AG08395 (cell line): ENCODE measurements around the gene MALAT1.

ENCODE experiments used
- DNase-seq: peaks from one replicate; pipeline ENCODE4 v3.0.0; 2012; ENCODE audit warnings: mixed read lengths, low spot score

MALAT1 gene

DNA sequence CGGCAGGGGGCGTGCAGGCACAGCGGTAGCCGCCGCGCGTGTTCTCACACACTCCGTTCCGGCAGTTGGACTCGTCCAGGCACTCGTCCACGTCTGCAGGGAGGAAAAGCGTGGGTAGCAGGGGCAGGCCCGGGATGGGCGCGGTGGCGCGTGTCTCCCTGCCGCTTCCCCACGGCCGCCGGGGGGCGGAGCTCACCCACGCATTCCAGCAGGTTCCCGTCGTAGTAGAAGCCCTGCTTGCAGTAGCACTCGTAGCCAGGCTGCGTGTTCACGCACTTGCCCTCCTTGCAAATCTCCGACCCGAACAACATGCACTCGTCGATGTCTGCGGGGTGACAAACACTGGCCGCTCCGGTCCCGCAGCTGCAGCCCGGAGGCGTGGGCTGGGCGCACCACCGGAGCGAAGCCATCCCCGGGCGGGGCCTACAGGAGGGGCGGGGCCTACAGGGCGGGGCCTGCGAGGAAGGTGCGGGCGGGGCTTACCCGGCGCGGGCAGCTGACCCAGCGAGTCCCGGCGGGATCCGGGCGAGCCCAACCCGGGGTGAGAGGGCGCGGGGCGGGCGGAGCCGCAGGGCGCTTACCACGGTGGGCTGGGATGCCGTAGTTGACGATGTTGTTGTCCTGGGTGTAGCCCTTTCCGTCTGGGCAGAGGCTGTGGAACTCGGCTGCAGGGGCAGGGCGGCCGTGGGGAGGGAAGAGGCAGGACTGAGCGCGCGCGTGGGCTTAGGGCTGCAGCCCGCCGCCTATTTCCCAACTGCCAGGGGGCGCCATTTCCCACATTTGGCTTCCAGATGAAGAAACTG, 41.6 kb downstream of the MALAT1 start:
- DNase-seq = peak; percentile 96

- DNase-seq = no peak
Measured at GRCh38 chr11:65541093-65541982, 42.5 kb downstream of the MALAT1 start.

DNA sequence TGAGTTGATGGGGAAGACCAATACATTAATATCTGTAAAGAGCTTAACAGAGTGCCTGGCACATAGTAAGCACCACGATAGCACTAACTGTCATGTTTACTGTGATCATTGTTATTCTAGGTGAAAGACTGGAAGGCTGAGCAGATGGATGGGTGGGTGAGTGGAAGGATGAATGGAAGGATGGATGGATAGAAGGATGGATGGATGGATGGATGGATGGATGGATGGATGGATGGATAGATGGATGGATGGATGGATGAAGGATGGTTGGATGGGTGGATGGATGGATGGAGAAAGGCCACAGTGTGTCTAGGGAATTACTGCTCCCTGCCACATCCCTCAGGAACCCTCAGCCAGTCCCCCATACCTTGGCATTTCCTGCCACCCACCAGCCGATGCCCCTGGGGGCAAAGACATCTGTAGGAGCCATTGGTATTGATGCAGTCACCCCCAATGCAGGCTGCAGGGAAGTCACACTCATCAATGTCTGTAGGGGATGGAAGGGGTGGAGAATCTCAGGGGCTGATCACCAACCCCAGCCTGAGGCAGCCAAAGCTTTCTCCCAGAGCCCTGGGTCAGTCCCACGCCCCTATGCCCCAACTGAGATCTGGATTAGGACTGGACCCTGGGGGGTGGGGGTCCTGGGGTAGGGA, 44.0 kb downstream of the MALAT1 start:
- no peak for DNase-seq

- no peak for DNase-seq
Measured at GRCh38 chr11:65545853-65546216, 47.0 kb downstream of the MALAT1 start.

DNA sequence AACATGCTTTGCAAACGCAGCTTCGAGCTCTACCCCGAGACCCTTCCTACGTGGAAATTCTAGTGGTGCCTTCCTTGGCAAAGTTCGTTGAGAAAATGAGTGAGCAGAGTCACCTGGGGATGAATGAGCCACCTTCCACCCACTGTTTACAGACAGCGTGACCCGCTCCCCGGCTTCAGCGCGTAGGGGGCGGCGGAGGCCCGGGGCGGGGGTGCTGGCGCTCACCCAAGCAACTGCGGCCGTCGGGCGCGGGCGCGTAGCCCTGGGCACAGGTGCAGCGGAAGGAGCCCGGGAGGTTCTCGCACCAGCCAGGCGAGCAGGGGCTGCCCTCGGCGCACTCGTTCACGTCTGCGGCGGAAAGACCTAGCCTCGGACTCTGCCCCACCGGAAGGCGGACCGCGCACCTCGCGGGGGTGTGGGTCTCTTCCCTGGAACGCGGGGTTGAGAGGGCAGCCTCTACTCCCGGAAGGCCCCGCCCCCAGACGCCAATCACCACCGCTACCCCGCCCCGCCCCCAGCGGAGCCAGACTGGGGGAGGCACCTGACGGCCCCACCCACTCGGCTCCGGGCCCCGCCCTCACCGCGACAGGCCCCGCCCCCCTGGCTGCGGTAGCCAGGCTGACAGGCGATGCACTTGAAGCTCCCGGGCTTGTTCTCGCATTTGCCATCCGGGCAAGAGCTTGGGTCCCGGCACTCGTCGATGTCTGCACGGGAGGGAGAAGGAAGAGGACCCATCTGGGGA, 47.5 kb downstream of the MALAT1 start:
- DNase-seq = no peak

GRCh38 chr11:65547446-65548125, 48.7 kb downstream of the MALAT1 start:
- no peak for DNase-seq

DNA sequence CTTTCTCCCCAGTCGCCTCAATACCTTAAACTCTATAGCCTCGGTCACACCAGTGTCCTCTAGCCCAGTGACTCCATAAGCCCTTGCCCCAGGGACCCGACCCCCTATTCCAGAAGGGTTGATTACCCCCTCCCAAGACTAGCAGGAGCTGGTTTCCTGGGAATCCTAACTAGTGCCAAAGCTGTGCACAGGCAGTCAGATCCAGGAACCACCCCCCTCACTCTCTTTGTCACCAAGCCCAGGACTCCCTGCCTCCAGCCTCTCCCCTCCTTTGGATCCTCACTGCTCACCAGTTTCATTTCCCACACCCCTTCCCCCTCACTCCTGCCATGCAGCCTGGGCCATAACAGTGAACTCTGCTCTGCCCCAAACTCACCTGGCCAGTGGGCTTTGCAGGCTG, 49.5 kb downstream of the MALAT1 start:
- DNase-seq = no peak

- DNase-seq = no peak
Measured at GRCh38 chr11:65549096-65549495, 50.3 kb downstream of the MALAT1 start.

DNA sequence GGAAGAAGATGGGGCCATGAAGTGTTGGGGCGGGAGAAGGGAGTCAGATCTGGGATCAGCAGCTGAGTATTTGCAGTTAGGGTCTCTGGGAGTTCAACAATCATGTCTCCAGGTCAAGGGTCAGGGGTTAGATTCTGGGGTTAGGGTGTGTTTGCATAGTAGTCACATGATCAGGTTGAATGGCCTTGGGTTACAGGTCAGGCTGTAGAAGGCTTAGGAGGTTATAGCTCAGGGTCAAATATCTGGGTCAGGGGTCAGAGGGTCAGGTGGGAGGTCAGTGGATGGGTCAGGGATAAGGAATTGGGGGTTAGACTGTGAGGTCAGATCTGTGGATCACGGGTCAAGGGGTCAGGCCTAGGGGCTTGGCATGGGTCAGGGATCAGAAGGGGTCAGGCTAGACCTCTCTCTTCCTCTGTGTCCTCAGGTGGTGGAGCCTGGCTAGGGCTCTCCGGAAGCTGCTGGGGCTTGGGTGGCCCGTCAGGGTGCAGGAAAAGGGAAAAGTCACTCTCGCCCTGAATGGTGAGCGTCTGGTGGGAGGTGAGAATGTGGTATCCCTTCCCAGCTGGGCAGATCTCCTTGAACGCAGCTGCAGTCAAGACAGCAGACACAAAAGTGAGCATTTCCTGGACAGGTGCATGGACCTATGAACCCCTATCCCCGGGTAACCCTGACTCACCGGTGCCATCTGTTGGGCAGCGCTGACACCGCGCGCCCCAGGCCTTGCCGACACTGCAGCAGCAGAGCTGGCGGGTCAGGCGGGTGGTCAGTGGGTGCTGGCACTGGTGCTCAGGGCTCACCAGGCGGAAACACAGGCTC, 52.9 kb downstream of the MALAT1 start:
- DNase-seq = no peak

GRCh38 chr11:65552388-65552951, 53.6 kb downstream of the MALAT1 start:
- DNase-seq = no peak

DNA sequence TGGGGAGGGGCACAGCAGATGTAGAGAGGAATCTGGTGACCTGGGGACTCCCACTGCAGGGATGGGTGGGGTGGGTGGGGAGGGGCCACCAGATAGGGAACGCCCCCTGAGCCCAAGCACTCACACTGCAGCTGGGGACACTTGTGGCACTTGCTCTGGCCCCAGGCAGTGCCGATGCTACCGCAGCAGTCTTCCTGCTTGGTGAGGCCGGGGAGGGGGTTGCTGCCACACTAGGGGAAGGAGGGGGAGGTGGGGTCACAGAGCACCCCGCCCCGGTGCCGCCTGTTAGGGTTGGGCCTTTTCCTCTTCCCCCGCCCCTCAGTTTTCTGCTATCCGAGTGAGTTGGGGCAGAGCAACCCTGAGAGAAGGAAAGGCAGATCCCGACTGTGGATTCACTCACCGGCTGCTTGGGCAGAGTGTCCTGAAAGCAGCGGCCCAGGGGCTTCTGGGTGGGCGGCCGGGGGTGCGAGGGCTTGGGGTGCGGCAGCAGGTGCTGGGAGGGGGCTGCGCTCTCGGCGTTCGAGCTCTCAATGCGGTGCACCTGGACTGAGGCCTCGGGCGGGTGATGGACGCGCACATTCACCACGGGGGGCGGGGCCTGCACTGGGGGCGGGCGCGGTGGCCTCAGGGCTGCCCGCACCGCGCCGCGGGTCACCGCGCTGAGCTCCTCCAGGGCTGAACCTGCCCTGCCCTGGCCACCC, 54.6 kb downstream of the MALAT1 start:
- DNase-seq = no peak

- no peak for DNase-seq
Measured at GRCh38 chr11:65554057-65554818, 55.4 kb downstream of the MALAT1 start.

- no peak for DNase-seq
Measured at GRCh38 chr11:65554842-65555430, 56.1 kb downstream of the MALAT1 start.

DNA sequence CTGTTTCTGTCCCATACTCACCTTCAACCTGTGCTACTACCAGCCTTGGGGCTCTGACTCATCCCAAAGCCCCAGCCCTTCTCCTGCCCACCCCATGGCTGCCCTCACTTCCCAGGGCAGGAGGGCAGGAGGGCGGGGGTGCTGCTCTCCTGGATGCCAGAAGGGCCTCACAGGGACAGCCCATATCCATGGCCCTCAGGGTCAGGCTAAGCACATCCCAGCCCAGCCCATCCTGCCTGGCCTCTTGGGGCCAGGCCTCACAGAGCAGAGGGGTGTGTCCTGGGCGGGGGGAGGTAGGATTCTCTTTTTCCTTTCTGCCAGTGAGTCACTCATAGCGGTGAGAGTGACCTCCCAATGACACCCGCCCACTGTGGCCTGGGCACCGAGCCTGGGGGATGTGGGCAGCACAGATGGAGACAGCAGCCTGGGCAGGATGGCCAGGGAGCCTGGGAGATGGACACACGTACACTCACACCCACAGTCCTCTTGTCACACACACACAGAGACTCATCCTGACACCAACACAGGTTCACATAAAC, 56.9 kb downstream of the MALAT1 start:
- peak; percentile 94 for DNase-seq
